SK-N-SH (cell line): Measurements from ENCODE around the gene ANK3. TPM values are rescaled to one million over a fixed set of nuclear protein-coding genes. Genes with fewer than 3 reads are reported as not detected.
A peak's percentile ranks its signal among the peaks of the same experiment; 100 is the strongest.

ENCODE experiments used
- CTCF ChIA-PET: fragments of 300-600, 350-600 bp; formaldehyde crosslinking; extraction: SDS; loops from one replicate; lab custom pipeline; 2021; lab: Yijun Ruan, JAX
- POLR2A ChIA-PET: fragments of 350-600 bp; sonication (Branson Sonifier 250); formaldehyde crosslinking; extraction: SDS; loops from one replicate; lab custom pipeline; 2020; ENCODE audit warnings: antibody characterized with exemption, inconsistent platforms; lab: Yijun Ruan, JAX
- DNase-seq: peaks from one replicate; pipeline ENCODE4 v3.0.0; 2012
- H2AFZ ChIP-seq: fragments of 200-600 bp; sonication (generic); 2 replicates; pipeline ENCODE4 v1.8.1; 2016; ENCODE audit warnings: antibody characterized with exemption, mild to moderate bottlenecking, low read depth
- H3F3A ChIP-seq: fragments of 200-600 bp; sonication (generic); replicated peaks from 2 replicates; pipeline ENCODE3; 2016; ENCODE audit warnings: antibody characterized with exemption, mild to moderate bottlenecking; ENCODE audit not compliant: insufficient read depth
- H3K27ac ChIP-seq, 2 experiments: fragments of 200-500 bp in 1 of 2; fragments of 200-600 bp in 1 of 2; sonication (Bioruptor generic) in 1 of 2; sonication (generic), shearing (Covaris generic) in 1 of 2; 2 replicates each; pipeline versions ENCODE4 v1.5.1 to v1.6.1; 2014 to 2016; ENCODE audit warnings: low read depth in 2 of 2, inconsistent platforms in 1 of 2, low read length in 1 of 2, mild to moderate bottlenecking in 1 of 2, mixed read lengths in 1 of 2
- H3K27me3 ChIP-seq: fragments of 200-600 bp; sonication (generic), shearing (Covaris generic); 2 replicates; pipeline ENCODE4 v1.6.1; 2016; ENCODE audit warnings: mixed run types; ENCODE audit not compliant: insufficient read depth
- H3K36me3 ChIP-seq, 2 experiments: fragments of 200-500 bp in 1 of 2; fragments of 200-600 bp in 1 of 2; sonication (Bioruptor generic) in 1 of 2; sonication (generic) in 1 of 2; replicated peaks in 1 of 2; 2 replicates each; pipeline versions ENCODE3 to v1.5.1; 2014 to 2016; ENCODE audit warnings: low read length in 1 of 2, mild to moderate bottlenecking in 1 of 2; ENCODE audit not compliant: insufficient read depth in 2 of 2, control insufficient read depth in 1 of 2
- H3K4me1 ChIP-seq, 2 experiments: fragments of 200-500 bp in 1 of 2; fragments of 200-600 bp in 1 of 2; sonication (Bioruptor generic) in 1 of 2; sonication (generic), shearing (Covaris generic) in 1 of 2; 2 replicates each; pipeline versions ENCODE4 v1.5.1 to v1.6.1; 2014 to 2016; ENCODE audit warnings: low read depth in 1 of 2, low read length in 1 of 2, mixed run types in 1 of 2; ENCODE audit not compliant: insufficient read depth in 2 of 2, control insufficient read depth in 1 of 2
- H3K4me2 ChIP-seq: fragments of 200-600 bp; sonication (generic), shearing (Covaris generic); 2 replicates; pipeline ENCODE4 v1.6.1; 2017; ENCODE audit warnings: mixed run types
- H3K4me3 ChIP-seq, 2 experiments: fragments of 200-500 bp in 1 of 2; fragments of 200-600 bp in 1 of 2; sonication (Bioruptor generic) in 1 of 2; sonication (generic), shearing (Covaris generic) in 1 of 2; 2 replicates each; pipeline versions ENCODE4 v1.5.1 to v1.8.1; 2014 to 2016; ENCODE audit warnings: low read depth in 2 of 2, inconsistent platforms in 1 of 2, low read length in 1 of 2, mild to moderate bottlenecking in 1 of 2, mixed read lengths in 1 of 2, moderate library complexity in 1 of 2
- H3K79me2 ChIP-seq: fragments of 200-600 bp; sonication (generic); 2 replicates; pipeline ENCODE4 v1.8.1; 2017; ENCODE audit warnings: mild to moderate bottlenecking; ENCODE audit not compliant: insufficient read depth
- H3K9ac ChIP-seq: fragments of 200-600 bp; sonication (generic); 2 replicates; pipeline ENCODE4 v1.6.1; 2017; ENCODE audit warnings: mixed run types
- H3K9me2 ChIP-seq: fragments of 200-600 bp; sonication (generic); 2 replicates; pipeline ENCODE4 v1.6.1; 2017; ENCODE audit warnings: mixed run types
- H3K9me3 ChIP-seq: fragments of 200-600 bp; sonication (generic); 2 replicates; pipeline ENCODE4 v1.6.1; 2017; ENCODE audit warnings: mixed run types, mild to moderate bottlenecking, moderate library complexity
- H4K20me1 ChIP-seq: fragments of 200-600 bp; sonication (generic); 2 replicates; pipeline ENCODE4 v1.6.1; 2017; ENCODE audit warnings: mild to moderate bottlenecking, mixed run types; ENCODE audit not compliant: insufficient read depth
- EP300 ChIP-seq, 2 experiments: IDR thresholded peaks; 2 replicates each; pipeline versions ENCODE4 v1.4.0 to v1.6.1; 2012; ENCODE audit warnings: borderline replicate concordance in 1 of 2, low read depth in 1 of 2, low read length in 1 of 2
- EZH2phosphoT487 ChIP-seq: fragments of 200-600 bp; sonication (generic); IDR thresholded peaks from 2 replicates; pipeline ENCODE4 v1.6.1; 2017; ENCODE audit warnings: low read depth, mixed run types, mild to moderate bottlenecking, antibody characterized with exemption, moderate library complexity, borderline replicate concordance
- FOSL2 ChIP-seq: IDR thresholded peaks from 2 replicates; pipeline ENCODE4 v1.4.0; 2012; ENCODE audit warnings: low read depth, mild to moderate bottlenecking, moderate library complexity, borderline replicate concordance
- GATA2 ChIP-seq: sonication (generic); formaldehyde crosslinking; IDR thresholded peaks from 2 replicates; pipeline ENCODE4 v1.5.0; 2020; ENCODE audit warnings: mild to moderate bottlenecking, missing genetic modification reagents
- JUND ChIP-seq: IDR thresholded peaks from 2 replicates; pipeline ENCODE4 v1.4.0; 2012
- MEF2A ChIP-seq: IDR thresholded peaks from 2 replicates; pipeline ENCODE4 v1.4.0; 2012; ENCODE audit warnings: low read depth, borderline replicate concordance
- NFIC ChIP-seq: IDR thresholded peaks from 2 replicates; pipeline ENCODE4 v1.4.0; 2012; ENCODE audit warnings: borderline replicate concordance
- NRF1 ChIP-seq: IDR thresholded peaks from 2 replicates; pipeline ENCODE4 v1.6.1; 2012; ENCODE audit warnings: low read depth, mild to moderate bottlenecking, low read length
- RCOR1 ChIP-seq: fragments of 150-350 bp; IDR thresholded peaks from 2 replicates; pipeline ENCODE4 v1.6.1; 2017; ENCODE audit warnings: antibody characterized with exemption, low read length
- REST ChIP-seq: IDR thresholded peaks from 2 replicates; pipeline ENCODE4 v1.6.1; 2012; ENCODE audit warnings: mild to moderate bottlenecking, low read depth, low read length, moderate library complexity
- RFX5 ChIP-seq: IDR thresholded peaks from 2 replicates; pipeline ENCODE4 v1.6.1; 2012; ENCODE audit warnings: mild to moderate bottlenecking, improper control_type of control experiment, low read length
- RXRA ChIP-seq: IDR thresholded peaks from 2 replicates; pipeline ENCODE4 v1.4.0; 2012; ENCODE audit warnings: low read depth, mild to moderate bottlenecking, borderline replicate concordance
- SIN3A ChIP-seq: IDR thresholded peaks from 2 replicates; pipeline ENCODE4 v1.6.1; 2012; ENCODE audit warnings: low read depth, mild to moderate bottlenecking, low read length, moderate library complexity, borderline replicate concordance
- SMC3 ChIP-seq: IDR thresholded peaks from 2 replicates; pipeline ENCODE4 v1.6.1; 2012; ENCODE audit warnings: low read depth, low read length, improper control_type of control experiment
- USF1 ChIP-seq: IDR thresholded peaks from 2 replicates; pipeline ENCODE4 v1.4.0; 2012; ENCODE audit warnings: low read depth, borderline replicate concordance
- WGBS: methylation state at CpG from one replicate; pipeline ENCODE4 v1.1.6; 2017; ENCODE audit warnings: low lambda C conversion rate; 5-methylcytosine and 5-hydroxymethylcytosine counted together
- polyA plus RNA-seq, 3 experiments: library from polyadenylated mRNA; depleted of rRNA; stranded (reverse); fragments of >200 nt; gene quantifications; 2 replicates each; pipeline ENCODE4 v1.2.3, GENCODE V29; 2012
- TF ChIP-seq, protein P1 (sequence below): fragments of 150-350 bp; IDR thresholded peaks from 2 replicates; pipeline ENCODE4 v1.6.1; 2017; ENCODE audit warnings: antibody characterized with exemption, low read length, low read depth, borderline replicate concordance

Gene ANK3
- polyA plus RNA-seq, 1 of the 3 experiments (the other 2 are of a cell fraction), result 10.0 TPM

DNA sequence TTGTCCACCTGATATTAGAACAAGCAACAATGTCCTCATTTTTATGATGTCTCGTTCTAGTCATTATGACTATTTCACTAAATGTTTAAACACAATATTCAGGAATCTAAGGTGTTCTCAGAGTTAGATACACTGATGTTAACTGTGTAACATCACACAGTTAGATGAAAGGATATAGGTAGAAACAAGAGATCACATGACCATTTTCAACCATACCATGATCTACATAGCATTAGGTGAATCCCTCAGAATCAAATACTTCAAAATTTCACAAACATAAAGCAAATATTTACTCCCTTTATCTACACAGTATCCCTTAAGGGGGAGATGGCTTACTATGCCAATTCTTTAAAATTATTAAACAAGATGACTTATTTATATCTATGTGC, 90.3 kb downstream of the ANK3 start (continued):
- TF ChIP-seq MEF2A, result no peak
- no peak for TF ChIP-seq JUND
- no peak for TF ChIP-seq NRF1
- TF ChIP-seq SMC3, result no peak

- ChIA-PET POLR2A (no interaction called here), CTCF (interaction anchor here (1.3 to 1.8 kb wide), 2 partner anchors 15 to 31 kb away, joined by 3 to 4 read pairs; no protein-coding TSS in a partner anchor)
- H3K4me3 ChIP-seq, result no peak overlapping the region
- no peaks in the 10 kb centered on the region for H4K20me1 ChIP-seq
- TF ChIP-seq RXRA, result no peak
- TF ChIP-seq GATA2, result no peak
- no peak for TF ChIP-seq RFX5
- no peak for TF ChIP-seq SIN3A
- no peak overlapping the region for H3K27ac ChIP-seq
- H3K9me2 ChIP-seq, result no peaks in the 10 kb centered on the region
- no peaks in the 10 kb centered on the region for H3K79me2 ChIP-seq
- no peaks in the 10 kb centered on the region for H3K9me3 ChIP-seq
- H3K4me2 ChIP-seq, result no peak overlapping the region
- peaks cover 0 to 4% of the 10 kb centered on the region in 2 experiments; a peak in 3 of 4 replicates for H3K4me1 ChIP-seq
- no peak overlapping the region for H3K9ac ChIP-seq
- no peaks in the 10 kb centered on the region for H3K27me3 ChIP-seq
- peaks cover 16% of the 10 kb centered on the region for H3F3A ChIP-seq
- DNase-seq, result no peak
- 90% methylated on average over 9 of the region's 9 CpGs for WGBS
- peak overlapping the region; percentile 24; the same call in 1 of the 2 replicates for H2AFZ ChIP-seq
- H3K36me3 ChIP-seq, result no peaks in the 10 kb centered on the region
Observed at GRCh38 chr10:60298408-60299389, 91.0 kb downstream of the ANK3 start.

- WGBS, result 91% methylated on average over 1 of the region's 1 CpG
- CTCF ChIA-PET, result no interaction called here
- H3K27ac ChIP-seq, result no peak overlapping the region
- TF ChIP-seq EZH2phosphoT487 (no peak), RCOR1 (no peak), RFX5 (no peak), FOSL2 (no peak), NFIC (no peak), EP300 (IDR thresholded peaks at IDR 0.05; ENCODE audit: borderline replicate concordance in 1 of 2, low read depth in 1 of 2, low read length in 1 of 2) (no peak), SMC3 (no peak), NRF1 (no peak), JUND (no peak), SIN3A (no peak), USF1 (no peak), REST (no peak)
- TF ChIP-seq, protein P1, sequence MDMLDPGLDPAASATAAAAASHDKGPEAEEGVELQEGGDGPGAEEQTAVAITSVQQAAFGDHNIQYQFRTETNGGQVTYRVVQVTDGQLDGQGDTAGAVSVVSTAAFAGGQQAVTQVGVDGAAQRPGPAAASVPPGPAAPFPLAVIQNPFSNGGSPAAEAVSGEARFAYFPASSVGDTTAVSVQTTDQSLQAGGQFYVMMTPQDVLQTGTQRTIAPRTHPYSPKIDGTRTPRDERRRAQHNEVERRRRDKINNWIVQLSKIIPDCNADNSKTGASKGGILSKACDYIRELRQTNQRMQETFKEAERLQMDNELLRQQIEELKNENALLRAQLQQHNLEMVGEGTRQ, result no peak
Observed at GRCh38 chr10:60296073-60296472, 93.6 kb downstream of the ANK3 start.

More at GRCh38 chr10:60296073-60296472, 93.6 kb downstream of the ANK3 start:
- no peaks in the 10 kb centered on the region for H3K9me3 ChIP-seq
- no peak overlapping the region for H3K4me3 ChIP-seq
- no peaks in the 10 kb centered on the region for H4K20me1 ChIP-seq
- no peaks in the 10 kb centered on the region for H3K9me2 ChIP-seq
- POLR2A ChIA-PET, result no interaction called here
- H3K36me3 ChIP-seq, result no peaks in the 10 kb centered on the region
- H3K9ac ChIP-seq, result no peak overlapping the region
- H3K79me2 ChIP-seq, result no peaks in the 10 kb centered on the region
- H3F3A ChIP-seq, result peaks cover 22% of the 10 kb centered on the region
- H3K27me3 ChIP-seq, result no peaks in the 10 kb centered on the region
- DNase-seq, result no peak
- no peak overlapping the region for H3K4me2 ChIP-seq
- no peak overlapping the region for H2AFZ ChIP-seq
- peaks cover 5 to 13% of the 10 kb centered on the region in 2 experiments for H3K4me1 ChIP-seq
